Stimulated activated CD8-positive, alpha-beta memory T cell treated with anti-CD3 and anti-CD28 coated beads, Interleukin-15, amount 100 ng/mL, for 1 hour (primary cell): ENCODE results near the gene MZB1.
"Not testable (repeated sequence)": the region's sequence is repeated elsewhere in the genome, so short reads cannot be mapped to it uniquely, and the experiment has no call there.

ENCODE experiments used
- DNase-seq: peaks from one replicate; pipeline ENCODE4 v3.0.0-alpha.2; 2020; ENCODE audit warnings: low read depth

Gene MZB1

DNA sequence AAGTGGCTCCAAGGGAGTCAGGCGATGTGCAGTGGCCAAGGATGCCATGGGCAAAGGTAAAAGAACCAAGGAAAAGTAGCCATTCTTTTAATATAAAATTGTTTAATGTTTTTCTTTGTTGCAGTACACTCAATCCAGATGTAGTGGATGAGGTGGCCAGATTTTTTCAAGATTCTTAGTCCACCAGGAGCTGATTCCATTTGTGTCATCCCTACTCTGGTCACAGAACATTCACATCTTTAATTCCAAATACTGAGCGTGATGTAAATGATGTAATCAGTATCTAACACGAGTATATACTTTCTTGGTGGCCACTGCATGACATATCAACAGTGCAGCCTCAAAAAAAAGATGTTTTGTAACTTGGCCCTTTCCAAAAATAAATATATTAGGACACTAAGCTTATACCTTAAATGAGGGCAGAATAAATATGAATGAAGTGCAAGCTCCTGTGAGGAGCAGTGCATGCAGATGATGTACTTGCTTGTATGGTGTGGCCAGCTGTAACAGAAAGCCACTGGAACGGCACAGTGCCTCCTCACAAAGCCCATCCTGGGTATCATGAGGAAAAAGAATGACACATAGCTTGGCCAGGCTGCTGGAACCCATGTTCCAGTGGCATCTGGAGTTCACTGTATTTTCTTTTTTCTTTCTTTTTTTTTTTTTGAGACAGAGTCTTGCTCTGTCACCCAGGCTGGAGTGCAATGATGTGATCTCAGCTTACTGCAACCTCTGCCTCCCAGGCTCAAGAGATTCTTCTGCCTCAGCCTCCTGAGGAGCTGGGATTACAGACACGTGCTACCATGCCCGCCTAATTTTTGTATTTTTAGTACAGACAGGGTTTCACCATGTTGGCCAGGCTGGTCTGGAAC, 20.6 kb upstream of the MZB1 start:
- DNase-seq = no peak

DNA sequence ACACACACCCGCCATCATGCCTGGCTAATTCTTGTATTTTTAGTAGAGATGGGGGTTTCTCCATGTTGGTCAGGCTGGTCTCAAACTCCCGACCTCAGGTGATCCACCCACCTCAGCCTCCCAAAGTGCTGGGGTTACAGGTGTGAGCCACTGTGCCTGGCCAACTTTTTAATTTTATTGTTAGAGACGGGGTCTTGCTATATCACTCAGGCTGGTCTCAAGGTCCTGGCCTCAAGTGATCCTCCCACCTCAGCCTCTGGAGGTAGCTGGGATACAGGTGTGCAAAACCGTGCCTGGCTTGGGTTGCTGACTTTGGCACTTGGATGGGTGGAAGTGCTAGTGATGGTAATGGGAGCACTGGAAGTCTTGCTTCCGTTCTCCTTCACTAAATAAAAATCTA, 19.4 kb upstream of the MZB1 start:
- DNase-seq = not testable (repeated sequence)

DNA sequence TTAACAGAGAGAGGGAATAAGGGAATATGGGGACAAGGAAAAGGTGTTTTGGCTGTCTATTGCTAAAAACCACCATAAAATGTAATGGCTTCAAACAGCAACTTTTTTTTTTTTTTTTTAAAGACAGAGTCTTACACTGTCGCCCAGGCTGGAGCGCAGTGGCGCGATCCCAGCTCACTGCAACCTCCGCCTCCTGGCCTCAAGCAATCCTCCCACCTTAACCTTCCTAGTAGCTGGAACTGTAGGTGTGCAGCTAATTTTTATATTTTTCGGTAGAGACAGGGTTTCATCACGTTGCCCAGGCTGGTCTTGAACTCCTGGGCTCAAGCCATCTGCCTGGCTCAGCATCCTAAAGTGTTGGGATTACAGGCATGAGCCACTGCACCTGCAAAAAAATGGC, 18.5 kb upstream of the MZB1 start:
- no peak for DNase-seq

DNA sequence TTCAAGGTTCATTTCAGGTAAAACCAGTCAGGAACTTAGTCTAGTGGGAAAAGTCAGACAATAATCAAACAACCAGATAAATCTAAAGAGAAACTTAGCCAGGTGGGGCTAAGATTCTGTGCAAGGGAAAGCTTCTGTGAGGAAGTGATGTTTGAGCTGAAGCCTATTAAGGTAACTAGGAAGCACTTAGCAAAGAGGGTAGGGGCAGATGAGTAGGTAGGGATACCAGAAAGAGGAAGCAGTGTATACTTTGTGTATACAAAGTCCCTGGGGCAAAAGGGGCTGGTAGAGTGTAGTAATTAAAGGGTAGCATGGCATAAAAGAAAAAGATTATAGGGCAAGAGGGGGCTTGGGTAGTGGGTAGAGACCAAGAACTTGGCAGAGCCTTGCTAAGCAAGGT, 17.8 kb upstream of the MZB1 start:
- no peak for DNase-seq

DNA sequence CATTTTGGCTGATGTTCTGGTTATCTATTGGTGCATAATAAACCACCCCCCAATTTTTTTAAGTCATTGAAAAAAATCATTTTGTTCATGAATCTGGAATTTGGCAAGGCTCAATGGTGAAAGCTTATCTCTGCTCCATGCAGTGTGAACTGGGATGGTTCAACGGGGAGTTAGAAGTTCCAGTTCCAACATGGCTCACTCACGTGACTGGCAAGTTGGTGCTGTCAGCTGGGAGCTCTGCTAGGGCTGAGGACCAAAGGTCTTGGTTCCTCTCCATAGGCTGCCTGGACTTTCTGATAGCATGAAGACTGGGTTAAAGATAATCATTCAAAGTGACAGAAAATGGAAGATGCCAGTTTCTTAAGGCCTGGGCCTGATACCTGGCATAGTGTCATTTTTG, 17.2 kb upstream of the MZB1 start:
- DNase-seq = no peak

DNA sequence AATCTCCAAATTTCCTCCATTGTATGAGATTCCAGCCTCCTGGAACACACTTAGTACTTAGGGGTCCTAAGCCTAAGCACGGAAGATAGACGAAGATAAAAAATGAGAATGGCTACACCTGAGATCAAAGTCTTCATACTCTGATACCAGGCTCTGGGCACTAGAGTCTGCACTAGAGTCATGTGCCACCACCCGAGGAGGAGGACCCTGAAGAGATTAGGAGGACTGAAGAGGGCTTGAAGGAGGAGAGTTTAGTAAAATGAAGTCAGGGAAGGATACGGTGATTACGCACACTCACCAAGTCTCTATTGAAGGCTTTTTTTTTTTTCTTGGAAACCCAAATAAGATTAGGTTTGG, 14.7 kb upstream of the MZB1 start:
- DNase-seq = no peak

DNA sequence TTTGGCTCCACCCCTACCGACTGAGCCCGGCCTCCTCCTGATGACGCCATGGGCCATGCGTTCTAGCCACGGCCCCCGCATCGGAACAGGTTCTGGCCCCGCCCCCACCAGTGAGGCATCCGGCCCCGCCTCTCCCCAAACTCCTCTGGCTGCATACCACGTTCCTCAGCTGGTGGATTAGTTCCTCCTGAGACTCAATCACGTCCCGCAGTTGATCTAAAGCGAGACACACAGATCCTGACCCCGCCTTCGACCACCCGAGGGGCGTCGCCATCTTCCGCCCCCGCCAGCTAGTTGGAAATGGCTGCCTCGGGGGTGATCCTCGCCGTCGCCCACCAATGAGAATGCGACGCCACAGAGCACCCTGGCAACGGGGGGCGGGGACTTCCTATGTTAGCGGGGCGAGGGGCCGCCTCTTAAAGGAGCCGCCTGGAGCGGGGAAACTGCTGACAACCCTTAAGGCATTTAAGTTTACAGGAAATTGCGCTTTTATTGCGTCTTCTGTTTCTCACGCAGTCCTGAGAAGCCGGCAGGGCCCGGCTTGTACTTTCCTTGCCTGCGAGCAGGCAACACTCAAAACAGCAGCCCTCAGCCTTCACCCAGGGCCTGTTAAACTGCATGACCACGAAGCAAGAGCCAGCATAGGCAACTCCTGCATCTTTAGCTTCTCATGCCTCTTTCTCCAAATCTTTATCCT, 14.2 kb upstream of the MZB1 start, which contains the start of gene SPATA24:
Gene SPATA24 (minus strand): TSS at position 303 of the 697 bp plus-strand sequence. CDS start 29 bp downstream, at position 274.
- peak; percentile 96 for DNase-seq

DNA sequence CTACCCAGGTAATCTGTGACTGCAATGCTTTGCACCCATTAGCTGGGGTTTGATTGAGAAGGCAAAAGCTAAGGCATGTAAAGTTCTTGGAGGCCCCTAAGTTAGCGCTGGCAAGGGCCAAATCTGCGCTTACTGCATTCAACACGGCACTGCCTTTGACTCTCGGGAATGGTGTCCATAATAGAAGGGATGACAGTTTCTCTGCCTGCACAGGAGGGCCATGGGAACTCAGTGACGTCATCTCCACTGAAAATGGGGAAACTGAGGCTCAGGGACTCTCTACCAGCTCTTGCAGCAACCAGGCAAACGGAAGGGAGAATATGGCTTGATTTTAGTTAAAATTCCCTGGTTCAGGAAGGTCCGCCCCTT, 13.7 kb upstream of the MZB1 start:
- DNase-seq = no peak

DNA sequence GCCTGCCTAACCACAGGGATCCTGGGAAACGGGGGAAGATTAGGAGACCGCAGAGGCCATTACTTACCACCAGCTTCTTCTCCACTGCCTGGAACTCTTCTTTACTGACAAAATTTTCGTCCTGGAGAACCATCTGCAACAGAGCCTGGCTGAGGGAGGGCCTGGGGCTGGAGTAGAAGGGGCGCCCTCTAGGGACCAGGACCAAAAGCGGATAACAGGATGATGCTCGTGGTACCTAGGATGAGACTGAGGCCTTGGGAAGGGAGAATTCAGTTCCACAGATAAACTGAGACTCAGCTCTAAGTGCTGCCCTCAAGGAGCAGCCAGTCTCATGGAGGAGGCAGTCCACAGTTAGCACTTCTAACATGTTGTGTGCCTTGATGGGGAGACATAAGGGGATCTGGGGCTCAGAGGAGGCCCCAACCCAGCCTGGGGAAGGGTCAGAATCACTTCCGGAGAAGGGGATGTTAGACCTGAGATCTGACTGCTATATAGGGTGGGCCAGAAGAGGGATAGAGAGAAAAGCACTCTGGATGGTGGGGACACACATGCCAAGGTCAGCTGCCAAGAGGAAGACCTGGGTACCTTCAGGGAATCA, 12.9 kb upstream of the MZB1 start:
- DNase-seq = no peak

DNA sequence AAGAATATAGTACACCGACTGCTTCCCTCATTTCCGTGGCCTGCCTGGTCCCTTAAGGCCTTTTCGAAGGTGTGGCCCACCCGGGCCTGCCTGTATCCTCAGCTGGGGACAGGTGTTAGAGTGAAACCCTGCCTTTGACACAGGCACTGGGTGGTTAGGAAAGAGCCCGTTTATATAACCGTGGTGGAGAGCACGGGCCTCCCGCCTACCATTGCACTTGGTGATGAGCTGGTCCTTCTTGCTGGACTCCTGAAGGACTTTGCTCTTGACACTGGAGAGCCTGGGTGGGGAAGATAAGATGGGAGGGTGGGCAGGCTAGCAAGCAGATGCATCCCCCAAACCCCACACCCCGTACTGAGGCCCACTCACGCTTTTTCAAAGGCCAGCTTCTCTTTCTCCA, 11.8 kb upstream of the MZB1 start:
- no peak for DNase-seq

DNA sequence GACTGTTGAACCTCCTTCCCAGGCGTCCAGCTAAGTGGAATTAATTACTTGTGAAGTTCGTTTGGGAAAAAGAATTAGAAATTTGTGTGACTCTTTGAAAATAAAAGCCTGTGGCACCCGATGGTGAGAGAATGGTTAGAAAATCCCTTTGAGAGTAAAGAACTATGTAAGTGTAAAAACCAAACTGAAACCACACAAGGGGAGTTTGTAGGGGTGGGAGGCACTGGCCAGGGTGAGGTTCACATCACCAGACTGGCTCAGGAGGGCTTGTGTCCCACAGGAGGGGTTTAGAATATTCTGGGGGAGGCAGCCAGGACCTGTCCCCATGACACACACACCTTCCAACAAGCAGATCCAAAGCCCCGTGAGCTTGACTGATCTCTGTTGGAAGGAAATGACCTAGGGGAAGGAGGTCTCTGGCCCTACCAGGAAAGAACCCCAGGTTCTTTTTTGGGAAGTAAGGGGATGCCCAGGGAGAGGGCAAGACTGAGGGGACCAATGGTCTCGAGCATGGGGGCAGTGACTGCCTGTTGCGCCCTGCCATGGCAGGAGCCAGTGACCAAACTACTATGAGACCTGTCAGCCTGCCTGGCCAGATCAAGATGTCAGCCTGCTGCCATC, 9.9 kb upstream of the MZB1 start:
- DNase-seq = no peak

DNA sequence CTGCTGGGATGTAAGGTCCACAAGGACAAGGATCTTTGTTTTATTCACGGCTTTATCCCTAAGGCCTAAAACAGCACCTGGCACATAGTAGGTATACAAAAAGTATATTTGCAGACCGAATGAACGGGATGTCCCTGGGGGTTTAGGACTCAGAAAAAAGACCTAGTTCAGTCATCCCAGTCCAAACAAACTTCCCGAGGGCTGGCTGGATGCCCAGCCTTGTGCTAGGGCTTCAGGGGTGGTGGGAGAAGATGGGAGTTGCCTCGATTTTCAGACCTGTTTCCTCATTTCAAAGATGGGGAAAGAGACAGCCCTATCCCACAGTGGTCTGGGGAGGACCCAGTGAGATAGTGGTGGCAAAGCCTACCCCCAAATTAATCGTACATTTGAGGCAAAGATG, 8.2 kb upstream of the MZB1 start:
- no peak for DNase-seq

DNA sequence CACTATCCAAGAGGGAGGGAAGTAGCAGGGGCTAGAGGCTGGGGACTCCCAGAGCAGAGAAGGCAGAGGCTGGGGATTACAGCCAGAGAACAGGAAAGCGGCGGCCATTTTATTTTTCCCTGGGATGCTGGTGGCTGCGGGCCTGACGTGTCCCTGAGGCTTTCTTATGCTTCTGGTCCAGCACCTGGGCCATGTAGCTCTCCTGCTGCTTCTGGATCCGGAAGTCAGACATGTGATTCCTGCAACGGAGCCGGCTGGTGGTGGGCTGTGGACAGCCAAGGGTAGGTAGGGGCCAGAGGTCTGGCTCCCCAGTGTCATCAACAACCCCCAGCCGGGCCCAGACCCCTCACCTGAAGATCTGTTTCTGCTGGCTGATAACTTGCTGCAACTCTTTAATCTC, 7.0 kb upstream of the MZB1 start:
- no peak for DNase-seq

DNA sequence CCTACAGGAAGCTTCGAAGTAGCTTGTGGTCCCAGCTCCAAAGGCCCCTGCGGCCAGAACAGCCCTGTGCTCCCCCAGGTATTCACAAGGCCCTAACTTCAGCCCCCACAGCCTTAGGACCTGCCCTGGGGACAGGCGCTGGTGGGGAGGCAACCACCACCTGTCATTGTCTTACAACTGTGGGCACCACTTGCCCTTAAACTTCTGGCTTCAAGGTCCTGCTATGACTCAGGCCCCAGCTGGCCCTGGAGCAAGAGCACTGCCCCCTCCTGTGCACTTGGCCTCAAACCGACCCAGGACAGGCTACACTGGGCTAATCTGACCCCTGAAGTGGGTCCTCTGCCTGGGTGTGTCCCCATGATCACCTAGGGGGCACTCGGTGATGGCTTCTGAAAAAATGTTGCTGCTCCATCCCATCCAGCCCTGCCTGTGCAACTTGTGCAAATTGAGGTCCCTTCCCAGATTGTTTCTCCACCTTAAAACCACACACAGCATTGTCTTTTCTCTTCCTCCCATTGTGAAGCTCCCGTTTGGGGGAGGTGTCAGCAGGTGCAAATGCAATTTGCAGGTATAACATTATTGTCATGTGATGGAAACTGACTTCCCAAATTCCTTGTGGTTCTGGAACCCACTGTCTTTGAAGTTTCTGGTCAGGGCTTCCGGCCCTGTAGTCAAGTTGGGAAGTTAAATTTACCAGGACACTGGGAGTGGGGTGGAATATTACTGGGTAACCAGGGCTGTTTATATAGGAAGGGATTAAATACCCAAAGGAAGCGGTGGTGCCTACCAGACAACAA, 6.3 kb upstream of the MZB1 start:
- no peak for DNase-seq

DNA sequence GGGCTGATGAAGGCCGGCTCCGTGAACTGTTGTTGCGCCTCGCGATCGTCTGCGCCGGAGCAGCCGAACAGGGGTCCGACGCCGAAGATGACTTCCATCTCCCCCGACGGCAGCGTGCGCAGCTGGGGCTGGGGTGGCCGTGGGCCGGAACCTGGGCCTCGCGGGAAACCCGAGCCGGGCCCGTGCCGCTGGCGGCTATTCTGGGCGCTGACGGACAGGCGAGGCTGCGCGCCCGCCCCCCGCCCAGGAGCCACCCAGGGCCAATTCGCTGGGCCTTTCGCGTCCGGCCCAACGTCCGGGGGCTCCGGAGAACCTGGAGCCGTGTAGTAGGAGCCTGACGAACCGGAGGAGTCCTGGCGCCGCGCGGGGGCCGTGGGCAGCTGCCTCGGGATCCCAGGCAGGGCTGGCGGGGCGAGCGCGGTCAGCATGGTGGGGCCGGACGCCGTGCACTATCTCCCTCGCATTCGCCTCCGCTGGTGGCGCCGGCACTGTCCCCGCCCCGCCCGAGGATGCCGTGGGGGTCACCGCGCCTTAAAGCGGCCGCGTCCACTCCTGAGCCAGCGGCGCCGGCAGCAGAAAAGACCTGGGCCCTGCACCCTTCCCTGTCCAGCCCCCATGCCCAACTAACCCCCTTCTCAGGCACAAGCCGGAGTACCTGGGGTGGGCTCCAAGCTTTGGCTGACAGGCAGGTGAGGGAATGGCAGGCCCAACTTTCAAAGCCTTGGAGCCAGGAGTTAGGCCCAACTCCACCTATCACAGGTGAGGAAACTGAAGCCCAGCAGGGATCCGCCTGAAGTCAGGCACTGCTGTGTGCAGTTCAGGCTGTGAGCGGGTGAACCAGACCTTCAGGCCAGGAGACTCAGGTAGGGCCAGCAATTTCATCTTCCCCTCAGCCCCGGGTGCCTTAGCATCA, 5.2 kb upstream of the MZB1 start, which contains the start of gene PROB1:
Gene PROB1 (minus strand): TSS at position 451 of the 913 bp plus-strand sequence. CDS start 23 bp downstream, at position 428.
- no peak for DNase-seq

DNA sequence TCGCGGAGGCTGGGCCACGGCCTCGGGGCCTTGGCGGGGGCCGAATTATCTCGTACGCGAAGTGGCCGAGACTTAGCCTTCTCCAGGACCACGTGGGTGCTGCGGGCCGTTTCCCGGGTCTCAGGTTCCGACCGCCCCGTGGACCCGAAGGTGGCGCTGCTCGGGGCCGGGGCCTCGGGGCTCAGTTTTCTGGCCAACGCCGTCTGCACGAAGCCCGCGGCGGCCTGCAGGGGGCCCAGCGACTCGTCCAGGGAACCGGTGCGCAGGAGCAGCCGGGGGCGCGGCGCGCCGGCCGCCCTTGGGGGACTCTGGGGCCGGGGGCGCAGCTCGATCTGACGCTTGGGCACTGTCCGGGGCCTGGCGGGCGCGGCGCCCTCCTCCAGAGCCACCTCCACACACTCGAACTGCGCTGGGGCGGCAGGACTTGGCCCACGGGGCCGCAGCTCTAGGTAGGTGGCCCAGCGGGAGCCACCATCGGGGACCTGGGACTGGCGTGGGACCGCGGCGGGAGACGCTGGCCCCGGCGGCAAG, 4.5 kb upstream of the MZB1 start:
- DNase-seq = no peak

DNA sequence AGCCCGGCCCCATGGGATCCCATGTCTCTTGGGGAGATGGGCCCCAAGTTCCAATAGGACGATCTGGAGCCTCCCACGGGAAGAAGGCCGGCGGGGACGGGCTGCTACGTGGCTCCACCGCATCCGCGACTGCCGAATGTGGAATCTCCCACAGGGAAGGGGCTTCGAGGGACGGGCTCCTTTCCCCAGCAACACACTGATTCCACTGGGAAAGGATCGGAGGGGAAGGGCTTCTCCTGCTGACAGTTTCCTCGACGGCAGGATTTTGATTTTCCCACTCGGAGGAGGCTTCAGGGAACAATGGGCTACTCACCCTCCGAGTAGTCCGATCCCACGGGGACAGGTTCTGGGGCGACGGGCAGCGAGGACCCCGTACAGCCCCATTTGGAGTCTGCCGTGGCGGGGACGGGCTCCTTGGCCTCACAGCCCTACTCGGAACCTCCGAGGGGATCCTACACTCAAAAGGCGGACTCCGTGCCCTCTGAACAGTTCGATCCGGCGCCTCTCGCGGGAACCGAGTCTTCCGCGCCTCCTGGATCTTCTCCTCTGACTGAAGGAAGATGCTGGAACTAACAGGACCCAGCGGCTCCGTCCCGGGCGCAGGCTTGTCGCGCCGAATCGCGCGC, 3.9 kb upstream of the MZB1 start:
- no peak for DNase-seq

DNA sequence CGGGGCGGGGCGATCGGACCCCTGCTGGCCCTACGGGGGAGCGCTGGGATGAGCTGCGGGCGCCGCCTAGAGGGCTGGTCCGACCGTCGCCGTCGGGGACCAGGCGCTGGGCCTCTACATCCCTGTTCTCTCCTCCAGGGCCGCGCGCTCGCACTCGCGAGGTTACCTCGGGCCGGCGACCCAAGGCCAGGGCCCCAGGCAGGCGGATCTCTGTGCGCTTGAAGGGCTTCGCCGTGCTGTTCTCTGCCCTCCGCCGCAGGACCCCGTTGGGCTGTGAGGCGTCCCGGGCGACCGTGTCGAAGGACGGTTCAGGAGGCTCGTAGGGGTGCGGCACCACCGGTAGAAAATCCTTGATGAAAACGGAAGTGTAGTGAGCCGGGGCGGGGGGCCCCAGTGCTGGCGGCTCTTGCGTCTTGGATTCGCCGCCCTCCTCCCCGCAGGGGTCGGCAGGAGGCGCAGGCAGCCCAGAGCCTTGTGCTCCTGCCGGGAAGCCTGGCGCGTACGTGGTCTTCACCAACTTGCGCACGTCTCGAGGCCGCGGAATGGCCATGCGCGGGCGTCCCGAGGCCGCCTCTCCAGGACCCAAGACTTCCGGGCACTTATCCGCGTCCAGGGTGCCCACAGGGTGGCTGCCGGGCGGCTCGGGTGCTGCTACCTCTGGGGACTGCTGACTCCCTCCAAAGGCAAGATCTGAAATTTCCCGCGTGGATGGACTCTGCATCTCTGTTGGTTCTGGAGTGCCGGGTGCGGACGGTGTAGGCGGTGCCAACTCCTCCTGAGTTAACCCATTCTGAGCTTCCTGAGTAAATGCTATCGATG, 3.2 kb upstream of the MZB1 start:
- DNase-seq = peak; percentile 57

DNA sequence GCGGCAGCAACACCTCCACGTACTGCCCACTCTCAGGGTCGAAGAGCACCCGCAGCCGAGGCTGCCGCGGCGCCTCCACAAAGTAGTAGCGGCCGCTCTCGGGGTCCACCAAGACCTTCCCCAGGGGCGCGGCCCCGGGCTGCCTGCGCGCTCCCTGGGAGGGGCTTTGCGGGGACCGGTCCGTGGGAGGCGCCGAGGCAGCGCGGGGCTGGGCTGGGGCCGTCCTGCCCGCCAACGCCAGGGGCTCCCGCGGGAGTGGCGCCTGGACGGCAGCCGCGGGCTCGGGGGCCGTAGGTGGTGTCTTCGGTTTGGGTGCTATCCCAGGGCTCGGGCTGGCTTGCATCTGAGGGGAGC, 2.6 kb upstream of the MZB1 start:
- DNase-seq = no peak
